MM.1S (cell line): Measurements from ENCODE around the gene MOCS1.
A peak's percentile ranks its signal among the peaks of the same experiment; 100 is the strongest.

ENCODE experiments used
- DNase-seq: peaks from one replicate; pipeline ENCODE4 v3.0.0-alpha.2; 2015
- H2AFZ ChIP-seq: fragments of 300-600 bp; sonication (generic); 2 replicates; pipeline ENCODE4 v1.6.0; 2016; ENCODE audit warnings: antibody characterized with exemption, low read length
- H3F3A ChIP-seq: fragments of 300-600 bp; sonication (generic); 2 replicates; pipeline ENCODE4 v1.6.1; 2016; ENCODE audit warnings: mild to moderate bottlenecking, antibody characterized with exemption, low read length, moderate library complexity, mixed read lengths; ENCODE audit not compliant: insufficient read depth
- H3K27ac ChIP-seq: fragments of 300-600 bp; sonication (generic); 2 replicates; pipeline ENCODE4 v1.5.1; 2016; ENCODE audit warnings: mild to moderate bottlenecking, low read length
- H3K27me3 ChIP-seq: fragments of 300-600 bp; sonication (generic); replicated peaks from 2 replicates; pipeline ENCODE4 v1.6.0; 2016; ENCODE audit warnings: low read length; ENCODE audit not compliant: insufficient read depth
- H3K36me3 ChIP-seq: fragments of 300-600 bp; sonication (generic); replicated peaks from 2 replicates; pipeline ENCODE4 v1.6.1; 2016; ENCODE audit warnings: mild to moderate bottlenecking, low read length, mixed read lengths; ENCODE audit not compliant: insufficient read depth
- H3K4me1 ChIP-seq: fragments of 300-600 bp; sonication (generic); 2 replicates; pipeline ENCODE4 v1.6.1; 2016; ENCODE audit warnings: low read length, mixed read lengths
- H3K4me2 ChIP-seq: fragments of 300-600 bp; sonication (generic); 2 replicates; pipeline ENCODE4 v1.6.0; 2016; ENCODE audit warnings: low read depth, low read length
- H3K4me3 ChIP-seq: fragments of 300-600 bp; sonication (generic); 2 replicates; pipeline ENCODE4 v1.5.1; 2016; ENCODE audit warnings: low read length, mixed read lengths
- H3K79me2 ChIP-seq: fragments of 300-600 bp; sonication (generic); 2 replicates; pipeline ENCODE4 v1.6.1; 2016; ENCODE audit warnings: mixed run types, low read length, mixed read lengths
- H3K9ac ChIP-seq: fragments of 300-600 bp; sonication (generic); 2 replicates; pipeline ENCODE4 v1.6.1; 2016; ENCODE audit warnings: low read length, mixed read lengths
- H3K9me2 ChIP-seq: fragments of 300-600 bp; sonication (generic); replicated peaks from 2 replicates; pipeline ENCODE4 v1.6.1; 2016; ENCODE audit warnings: mild to moderate bottlenecking, low read length, mixed read lengths; ENCODE audit not compliant: insufficient read depth
- H3K9me3 ChIP-seq: fragments of 300-600 bp; sonication (generic); replicated peaks from 2 replicates; pipeline ENCODE4 v1.6.1; 2016; ENCODE audit warnings: mild to moderate bottlenecking, low read length, mixed read lengths; ENCODE audit not compliant: insufficient read depth
- H4K20me1 ChIP-seq: fragments of 300-600 bp; sonication (generic); 2 replicates; pipeline ENCODE4 v1.6.1; 2016; ENCODE audit warnings: mild to moderate bottlenecking, low read length, moderate library complexity, mixed read lengths; ENCODE audit not compliant: insufficient read depth
- EZH2 ChIP-seq: fragments of 300-600 bp; sonication (generic); optimal IDR thresholded peaks from 2 replicates; pipeline ENCODE3; 2017; ENCODE audit warnings: low read depth, mild to moderate bottlenecking, antibody characterized with exemption, low read length, mixed read lengths
- EZH2phosphoT487 ChIP-seq: fragments of 300-600 bp; sonication (generic); IDR thresholded peaks from 2 replicates; pipeline ENCODE4 v1.6.1; 2018; ENCODE audit warnings: antibody characterized with exemption, low read length
- TF ChIP-seq, protein P1 (sequence below): fragments of 300-600 bp; sonication (generic); IDR thresholded peaks from 2 replicates; pipeline ENCODE4 v1.5.1; 2016; ENCODE audit warnings: antibody characterized with exemption, low read length, mixed read lengths

MOCS1 gene

DNA sequence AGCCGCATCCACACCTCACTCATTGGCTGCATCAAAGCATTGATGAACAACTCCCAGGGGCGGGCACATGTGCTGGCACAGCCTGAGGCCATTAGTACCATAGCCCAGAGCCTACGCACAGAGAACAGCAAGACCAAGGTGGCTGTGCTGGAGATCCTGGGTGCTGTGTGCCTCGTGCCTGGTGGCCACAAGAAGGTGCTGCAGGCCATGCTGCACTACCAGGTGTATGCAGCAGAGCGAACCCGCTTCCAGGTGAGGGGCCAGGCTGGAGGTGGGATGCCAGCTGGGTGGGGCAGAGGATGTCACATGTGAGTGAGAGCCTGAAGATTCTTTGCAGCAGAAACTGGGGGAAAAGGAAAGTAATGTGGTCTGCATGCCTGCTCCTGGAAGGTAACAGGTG lies 66.7 kb downstream of the MOCS1 start:
- no peak overlapping the region for H3K4me3 ChIP-seq
- TF ChIP-seq, protein P1, sequence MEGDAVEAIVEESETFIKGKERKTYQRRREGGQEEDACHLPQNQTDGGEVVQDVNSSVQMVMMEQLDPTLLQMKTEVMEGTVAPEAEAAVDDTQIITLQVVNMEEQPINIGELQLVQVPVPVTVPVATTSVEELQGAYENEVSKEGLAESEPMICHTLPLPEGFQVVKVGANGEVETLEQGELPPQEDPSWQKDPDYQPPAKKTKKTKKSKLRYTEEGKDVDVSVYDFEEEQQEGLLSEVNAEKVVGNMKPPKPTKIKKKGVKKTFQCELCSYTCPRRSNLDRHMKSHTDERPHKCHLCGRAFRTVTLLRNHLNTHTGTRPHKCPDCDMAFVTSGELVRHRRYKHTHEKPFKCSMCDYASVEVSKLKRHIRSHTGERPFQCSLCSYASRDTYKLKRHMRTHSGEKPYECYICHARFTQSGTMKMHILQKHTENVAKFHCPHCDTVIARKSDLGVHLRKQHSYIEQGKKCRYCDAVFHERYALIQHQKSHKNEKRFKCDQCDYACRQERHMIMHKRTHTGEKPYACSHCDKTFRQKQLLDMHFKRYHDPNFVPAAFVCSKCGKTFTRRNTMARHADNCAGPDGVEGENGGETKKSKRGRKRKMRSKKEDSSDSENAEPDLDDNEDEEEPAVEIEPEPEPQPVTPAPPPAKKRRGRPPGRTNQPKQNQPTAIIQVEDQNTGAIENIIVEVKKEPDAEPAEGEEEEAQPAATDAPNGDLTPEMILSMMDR = no peak
- TF ChIP-seq EZH2 (no peak), EZH2phosphoT487 (no peak)
- no peaks in the 10 kb centered on the region for H3K4me1 ChIP-seq
- H3K27me3 ChIP-seq = no peaks in the 10 kb centered on the region
- no peak for DNase-seq
- no peaks in the 10 kb centered on the region for H3K9me2 ChIP-seq
- no peak overlapping the region for H3K4me2 ChIP-seq
- no peak overlapping the region for H3K9ac ChIP-seq
- no peak overlapping the region for H2AFZ ChIP-seq
- H4K20me1 ChIP-seq = no peaks in the 10 kb centered on the region
- H3K9me3 ChIP-seq = no peaks in the 10 kb centered on the region
- no peaks in the 10 kb centered on the region for H3K79me2 ChIP-seq
- H3K27ac ChIP-seq = no peak overlapping the region
- H3K36me3 ChIP-seq = no peaks in the 10 kb centered on the region
- no peaks in the 10 kb centered on the region for H3F3A ChIP-seq

DNA sequence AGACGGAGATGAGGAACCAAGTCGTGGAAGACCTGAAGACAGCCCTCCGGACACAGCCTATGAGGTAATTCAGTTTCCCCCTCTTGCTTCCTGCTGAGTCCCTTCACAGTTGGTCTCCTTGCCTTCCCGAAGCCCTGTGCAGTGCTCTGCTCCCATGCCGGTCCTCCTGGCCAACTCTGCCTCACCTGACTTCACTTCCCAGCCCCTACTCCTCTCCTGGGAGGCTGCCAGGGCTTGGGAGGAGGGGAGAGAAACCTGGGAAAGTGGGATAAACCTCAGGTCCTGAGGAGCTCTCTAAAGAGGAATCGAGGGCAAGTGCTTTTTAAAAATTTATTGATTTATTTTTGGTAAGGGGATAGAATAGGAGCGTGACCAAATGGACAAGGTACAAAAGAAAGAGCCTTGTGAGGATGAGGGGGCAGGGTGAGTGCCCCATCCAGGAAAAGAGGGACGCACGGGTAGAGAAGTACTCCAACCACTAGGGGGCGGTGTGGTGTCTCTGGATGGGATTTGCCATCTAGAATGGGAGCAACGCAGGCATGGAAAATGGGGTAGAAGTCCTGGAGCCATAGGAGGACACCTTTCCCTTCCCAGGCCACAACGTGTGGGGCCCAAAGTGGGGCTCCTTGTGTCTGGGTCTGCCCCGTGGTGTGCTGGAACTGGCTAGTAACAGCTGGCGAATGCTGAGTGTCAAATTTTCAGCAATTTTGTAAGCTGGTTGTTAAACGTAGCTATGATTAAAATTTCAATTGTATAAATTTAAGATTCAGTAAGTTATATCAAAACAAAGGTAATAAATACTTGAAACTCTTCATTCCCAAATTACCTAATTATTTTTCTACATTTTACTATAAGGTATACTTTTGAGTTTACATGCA lies 69.0 kb downstream of the MOCS1 start:
- Histone ChIP-seq H3K4me1 (no peaks in the 10 kb centered on the region), H3K4me2 (no peak overlapping the region), H3K36me3 (no peaks in the 10 kb centered on the region), H3K27me3 (no peaks in the 10 kb centered on the region), H3K9me2 (no peaks in the 10 kb centered on the region), H3K9me3 (no peaks in the 10 kb centered on the region), H3K4me3 (no peak overlapping the region), H3K79me2 (no peaks in the 10 kb centered on the region), H3K27ac (no peak overlapping the region), H2AFZ (no peak overlapping the region), H3K9ac (no peak overlapping the region), H4K20me1 (no peaks in the 10 kb centered on the region), H3F3A (no peaks in the 10 kb centered on the region)
- peak; percentile 36 for DNase-seq
- TF ChIP-seq EZH2 = no peak
- no peak for TF ChIP-seq EZH2phosphoT487
- TF ChIP-seq, protein P1 = peak; percentile 67

DNA sequence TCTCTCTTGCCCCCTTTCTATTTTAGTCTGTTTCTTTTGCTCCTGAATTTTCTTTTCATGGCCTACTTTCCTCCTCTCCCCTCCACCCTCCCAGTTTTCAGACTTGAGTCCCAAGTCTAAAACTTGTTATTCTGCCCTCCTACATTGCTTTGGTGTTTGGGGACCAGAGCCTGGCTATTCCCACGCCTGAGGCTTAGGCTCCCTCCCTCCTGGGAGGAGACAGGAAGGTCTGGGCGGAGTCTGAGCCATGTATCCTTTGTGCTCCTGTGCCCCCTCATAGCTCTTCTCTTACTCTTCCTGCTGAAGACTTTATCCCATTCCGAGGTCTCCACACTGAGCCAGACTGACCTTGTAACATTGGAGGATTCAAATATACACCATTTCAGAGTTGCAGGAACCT lies 72.6 kb downstream of the MOCS1 start:
- DNase-seq = no peak
- Histone ChIP-seq H3K27me3 (no peaks in the 10 kb centered on the region), H3K9ac (no peak overlapping the region), H3K36me3 (no peaks in the 10 kb centered on the region), H3K4me1 (no peaks in the 10 kb centered on the region), H3K9me3 (no peaks in the 10 kb centered on the region), H3F3A (no peaks in the 10 kb centered on the region), H3K79me2 (no peaks in the 10 kb centered on the region), H3K27ac (no peak overlapping the region), H3K4me3 (no peak overlapping the region), H4K20me1 (no peaks in the 10 kb centered on the region), H2AFZ (no peak overlapping the region), H3K4me2 (no peak overlapping the region), H3K9me2 (no peaks in the 10 kb centered on the region)
- TF ChIP-seq, protein P1 = no peak
- TF ChIP-seq EZH2 = no peak
- no peak for TF ChIP-seq EZH2phosphoT487
